ENCODE results near the gene UBP1.

UBP1 gene

GRCh38 chr3:33440328-33441224 is at the start of gene UBP1 (continued):
- TF ChIP-seq HIC1 (tag by site-specific recombination; IDR thresholded peaks at IDR 0.05) (no peak), OVOL3 (tag by site-specific recombination; IDR thresholded peaks at IDR 0.05) (no peak), ZNF518A (tag by site-specific recombination; conservative IDR thresholded peaks at IDR 0.05; ENCODE audit: low read depth) (peak; percentile 87), ZNF449 (tag by site-specific recombination; IDR thresholded peaks at IDR 0.05) (no peak), ZNF114 (tag by site-specific recombination; IDR thresholded peaks at IDR 0.05) (no peak), REST (tag by site-specific recombination; IDR thresholded peaks at IDR 0.05) (peak; percentile 55), ZNF2 (tag by site-specific recombination; IDR thresholded peaks at IDR 0.05) (peak; percentile 43; the same call in 1 of the 2 replicates), PATZ1 (tag by site-specific recombination; IDR thresholded peaks at IDR 0.05) (peak; percentile 61), KLF10 (tag by site-specific recombination; IDR thresholded peaks at IDR 0.05) (peak; percentile 32; the same call in 1 of the 2 replicates), GLI4 (tag by site-specific recombination; IDR thresholded peaks at IDR 0.05) (no peak), ZNF362 (tag by site-specific recombination; IDR thresholded peaks at IDR 0.05) (no peak), ZNF423 (tag by site-specific recombination; IDR thresholded peaks at IDR 0.05) (no peak), GLIS2 (tag by site-specific recombination; IDR thresholded peaks at IDR 0.05) (peak; percentile 84), ZNF513 (tag by site-specific recombination; IDR thresholded peaks at IDR 0.05) (0 out of 2 replicates have a peak, but pooled peaks have one; percentile 31), ZNF221 (tag by site-specific recombination; IDR thresholded peaks at IDR 0.05; ENCODE audit: borderline replicate concordance) (no peak), ZNF548 (tag by site-specific recombination; IDR thresholded peaks at IDR 0.05) (no peak)
- TF ChIP-seq, protein P1, sequence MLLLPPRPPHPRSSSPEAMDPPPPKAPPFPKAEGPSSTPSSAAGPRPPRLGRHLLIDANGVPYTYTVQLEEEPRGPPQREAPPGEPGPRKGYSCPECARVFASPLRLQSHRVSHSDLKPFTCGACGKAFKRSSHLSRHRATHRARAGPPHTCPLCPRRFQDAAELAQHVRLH (tag by site-specific recombination; IDR thresholded peaks at IDR 0.05), result peak; percentile 92
- TF ChIP-seq, protein P2, sequence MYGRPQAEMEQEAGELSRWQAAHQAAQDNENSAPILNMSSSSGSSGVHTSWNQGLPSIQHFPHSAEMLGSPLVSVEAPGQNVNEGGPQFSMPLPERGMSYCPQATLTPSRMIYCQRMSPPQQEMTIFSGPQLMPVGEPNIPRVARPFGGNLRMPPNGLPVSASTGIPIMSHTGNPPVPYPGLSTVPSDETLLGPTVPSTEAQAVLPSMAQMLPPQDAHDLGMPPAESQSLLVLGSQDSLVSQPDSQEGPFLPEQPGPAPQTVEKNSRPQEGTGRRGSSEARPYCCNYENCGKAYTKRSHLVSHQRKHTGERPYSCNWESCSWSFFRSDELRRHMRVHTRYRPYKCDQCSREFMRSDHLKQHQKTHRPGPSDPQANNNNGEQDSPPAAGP (tag by site-specific recombination; IDR thresholded peaks at IDR 0.05), result no peak
